Left ventricle myocardium inferior (tissue), 1 donor: ENCODE data around the gene STAT4. TPM values are rescaled to one million over a fixed set of nuclear protein-coding genes. Genes with fewer than 3 reads are reported as not detected.

Experiments
- DNase-seq: peaks from one replicate; pipeline ENCODE4 v3.0.0-alpha.2; 2020
- H3K27ac ChIP-seq: fragments of 200-600 bp; replicated peaks from 2 replicates; pipeline ENCODE4 v1.8.0; 2021
- H3K27me3 ChIP-seq: fragments of 200-600 bp; 2 replicates; pipeline ENCODE4 v1.8.0; 2021; ENCODE audit warnings: low read depth
- H3K36me3 ChIP-seq: fragments of 200-600 bp; 2 replicates; pipeline ENCODE4 v1.8.0; 2021
- H3K4me1 ChIP-seq: fragments of 200-600 bp; 2 replicates; pipeline ENCODE4 v1.8.0; 2021
- H3K4me3 ChIP-seq: fragments of 200-600 bp; 2 replicates; pipeline ENCODE4 v1.8.0; 2021; ENCODE audit warnings: mild to moderate bottlenecking, moderate library complexity
- H3K9me3 ChIP-seq: fragments of 200-600 bp; replicated peaks from 2 replicates; pipeline ENCODE4 v1.8.0; 2021
- CTCF ChIP-seq: fragments of 200-600 bp; IDR thresholded peaks from 2 replicates; pipeline ENCODE4 v1.8.0; 2021; ENCODE audit warnings: antibody characterized with exemption, mild to moderate bottlenecking, borderline replicate concordance
- intact Hi-C: fragments of 100-400 bp; cut with micrococcal nuclease; formaldehyde crosslinking; loops from one replicate; pipeline ENCODE4 v1.11.0; 2022
- total RNA-seq: library from RNA; stranded (reverse); fragmentation: NEBNext Ultra II Directional; extraction: Animal tissue kit (Norgen Biotek cat#: 25700); gene quantifications from one replicate; pipeline ENCODE4 v1.2.1, GENCODE V29; 2021
- donor health status: DM: no; HTN: yes; CAD: no; lungs with severe emphysema.

The STAT4 gene
- total RNA-seq, 1 donor from 2014 or later: 0.82 TPM

- DNase-seq: no peak
- H3K27ac ChIP-seq: no peak overlapping the region
- no peaks in the 10 kb centered on the region for H3K9me3 ChIP-seq
- no peak for TF ChIP-seq CTCF
- intact Hi-C loops: no loop called here
- no peak overlapping the region for H3K4me3 ChIP-seq
- H3K4me1 ChIP-seq: no peaks in the 10 kb centered on the region
- H3K27me3 ChIP-seq: no peaks in the 10 kb centered on the region
- no peaks in the 10 kb centered on the region for H3K36me3 ChIP-seq
Measured at GRCh38 chr2:191070276-191070675, 80.5 kb downstream of the STAT4 start.

- Histone ChIP-seq H3K4me3 (no peak overlapping the region), H3K9me3 (no peaks in the 10 kb centered on the region), H3K36me3 (no peaks in the 10 kb centered on the region), H3K4me1 (no peaks in the 10 kb centered on the region), H3K27me3 (no peaks in the 10 kb centered on the region), H3K27ac (no peak overlapping the region)
- DNase-seq: no peak
- TF ChIP-seq CTCF: no peak
- intact Hi-C loops: no loop called here
Measured at GRCh38 chr2:191069606-191070005, 81.2 kb downstream of the STAT4 start.

- H3K4me3 ChIP-seq: no peak overlapping the region
- no peaks in the 10 kb centered on the region for H3K9me3 ChIP-seq
- H3K4me1 ChIP-seq: no peaks in the 10 kb centered on the region
- no peaks in the 10 kb centered on the region for H3K36me3 ChIP-seq
- H3K27me3 ChIP-seq: no peaks in the 10 kb centered on the region
- DNase-seq: no peak
- no peak overlapping the region for H3K27ac ChIP-seq
- no peak for TF ChIP-seq CTCF
- intact Hi-C loops: no loop called here
Measured at GRCh38 chr2:191066919-191067233, 83.9 kb downstream of the STAT4 start.

- Histone ChIP-seq H3K27ac (no peak overlapping the region), H3K4me1 (no peaks in the 10 kb centered on the region), H3K27me3 (no peaks in the 10 kb centered on the region), H3K9me3 (no peaks in the 10 kb centered on the region), H3K36me3 (no peaks in the 10 kb centered on the region), H3K4me3 (no peak overlapping the region)
- intact Hi-C loops: no loop called here
- TF ChIP-seq CTCF: no peak
- no peak for DNase-seq
Measured at GRCh38 chr2:191066197-191066918, 84.4 kb downstream of the STAT4 start.

- TF ChIP-seq CTCF: no peak
- Histone ChIP-seq H3K4me3 (no peak overlapping the region), H3K9me3 (no peaks in the 10 kb centered on the region), H3K36me3 (no peaks in the 10 kb centered on the region), H3K4me1 (no peaks in the 10 kb centered on the region), H3K27ac (no peak overlapping the region), H3K27me3 (no peaks in the 10 kb centered on the region)
- intact Hi-C loops: no loop called here
- no peak for DNase-seq
Measured at GRCh38 chr2:191065785-191066184, 85.0 kb downstream of the STAT4 start.
